ENCODE data around the gene GCN1. TPM values are rescaled to one million over a fixed set of nuclear protein-coding genes. Genes with fewer than 3 reads are reported as not detected.

The GCN1 gene
- total RNA-seq, 1 donor from 2014 or later: 114 TPM

GRCh38 chr12:120096671-120097202, 97.8 kb downstream of the GCN1 start:
- DNase-seq (ENCODE audit: low spot score): no peak

- no peak for DNase-seq (ENCODE audit: low spot score)
These were observed 98.8 kb downstream of the GCN1 start for GRCh38 chr12:120095736-120096135.

GRCh38 chr12:120095331-120095730, 99.2 kb downstream of the GCN1 start:
- DNase-seq (ENCODE audit: low spot score): no peak

DNA sequence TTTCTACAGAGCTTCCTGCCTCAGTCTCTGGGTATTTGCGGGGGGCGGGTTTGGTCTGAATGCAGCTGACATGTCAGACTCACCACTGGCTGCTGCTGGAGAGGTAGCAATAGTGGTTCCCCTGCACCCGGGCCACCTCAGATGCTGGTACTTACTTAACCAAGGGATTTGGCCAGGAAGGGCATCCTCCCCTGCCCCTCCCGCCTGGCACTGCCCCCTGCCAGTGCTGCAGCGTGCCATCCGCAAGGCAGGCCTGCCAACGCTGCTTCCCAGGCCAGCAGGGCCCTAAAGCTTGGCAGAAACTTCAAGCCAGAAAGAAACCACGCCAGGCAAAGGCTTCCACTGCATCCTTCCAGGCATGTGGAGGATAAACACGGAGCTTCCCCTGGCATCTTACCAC, 100.0 kb downstream of the GCN1 start:
- DNase-seq (ENCODE audit: low spot score): no peak

GRCh38 chr12:120093592-120094355, 100.7 kb downstream of the GCN1 start:
- no peak for DNase-seq (ENCODE audit: low spot score)

GRCh38 chr12:120093336-120093591, 101.3 kb downstream of the GCN1 start:
- DNase-seq (ENCODE audit: low spot score): no peak

DNA sequence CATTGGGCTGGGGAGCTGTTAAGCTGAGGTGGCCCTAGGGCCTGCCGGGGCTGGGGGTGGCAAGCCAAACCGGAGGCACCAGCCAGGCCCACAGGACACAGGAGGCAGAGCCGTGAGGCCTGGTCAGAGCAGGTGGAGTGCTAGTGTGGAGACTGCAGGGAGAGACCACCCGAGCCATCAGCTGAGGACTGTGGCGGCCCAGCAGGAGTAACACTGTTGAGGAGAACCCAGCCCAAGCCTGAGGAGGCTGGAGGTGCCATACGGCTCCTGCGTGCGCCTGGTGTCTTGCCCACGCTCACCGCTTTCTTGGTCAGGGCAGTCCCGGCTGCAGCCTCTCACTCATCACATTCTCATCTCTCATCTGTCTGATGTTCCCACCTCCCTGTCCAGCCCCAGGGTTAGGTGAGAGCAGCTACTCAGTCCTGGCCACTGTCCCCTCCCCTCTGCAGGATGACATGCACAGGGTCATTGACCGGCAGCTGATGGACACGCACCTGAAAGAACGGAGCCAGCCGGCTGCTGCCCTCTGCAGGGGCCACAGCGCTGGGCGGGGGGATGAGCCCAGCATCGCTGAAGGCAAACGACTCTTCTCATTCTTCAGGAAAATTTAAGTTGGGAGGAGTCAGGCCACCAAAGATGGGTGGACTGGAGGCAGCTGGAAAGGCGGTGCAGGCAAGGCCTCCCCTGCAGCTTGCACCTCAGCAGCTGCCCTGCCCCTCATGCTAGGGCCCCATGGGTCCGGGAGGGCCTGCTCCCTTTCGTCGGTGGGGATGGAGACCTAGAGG, 101.8 kb downstream of the GCN1 start:
- DNase-seq (ENCODE audit: low spot score): no peak

- DNase-seq (ENCODE audit: low spot score): no peak
These were observed 103.0 kb downstream of the GCN1 start for GRCh38 chr12:120091371-120092090.

DNA sequence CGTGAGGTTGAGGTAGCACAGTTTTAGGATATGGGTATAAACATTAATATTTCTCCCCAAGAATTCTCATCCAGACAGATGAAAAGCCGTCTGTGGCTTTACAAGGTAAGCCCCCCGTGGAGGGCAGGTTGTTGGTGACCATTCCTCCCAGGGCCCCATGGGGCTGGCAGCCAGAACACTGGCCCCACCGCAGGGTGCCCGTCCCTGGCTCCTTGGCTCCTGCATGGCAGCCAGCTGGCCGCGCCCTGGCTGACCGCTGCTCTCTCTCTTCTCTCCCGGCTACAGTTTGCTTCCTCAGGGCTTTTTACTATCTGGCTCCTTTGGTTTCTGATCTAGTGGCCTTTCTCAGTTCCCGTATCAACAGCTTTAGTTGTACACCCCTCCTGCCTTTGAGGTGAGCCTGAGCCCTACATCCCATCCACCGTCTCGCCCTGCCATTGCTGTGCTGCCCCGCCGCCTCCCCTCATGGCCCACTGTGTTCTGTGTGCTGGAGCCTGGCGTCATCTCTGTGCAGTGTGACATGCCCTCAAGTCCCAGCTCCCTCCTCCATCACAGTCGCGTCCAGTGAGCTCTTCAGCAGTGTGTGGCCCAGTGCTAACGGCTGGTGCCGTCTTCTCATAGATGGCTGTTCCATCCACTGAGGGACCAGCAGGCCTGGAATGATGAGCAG, 103.8 kb downstream of the GCN1 start:
- no peak for DNase-seq (ENCODE audit: low spot score)

- DNase-seq (ENCODE audit: low spot score): no peak
These were observed 104.3 kb downstream of the GCN1 start for GRCh38 chr12:120090206-120090605.

DNA sequence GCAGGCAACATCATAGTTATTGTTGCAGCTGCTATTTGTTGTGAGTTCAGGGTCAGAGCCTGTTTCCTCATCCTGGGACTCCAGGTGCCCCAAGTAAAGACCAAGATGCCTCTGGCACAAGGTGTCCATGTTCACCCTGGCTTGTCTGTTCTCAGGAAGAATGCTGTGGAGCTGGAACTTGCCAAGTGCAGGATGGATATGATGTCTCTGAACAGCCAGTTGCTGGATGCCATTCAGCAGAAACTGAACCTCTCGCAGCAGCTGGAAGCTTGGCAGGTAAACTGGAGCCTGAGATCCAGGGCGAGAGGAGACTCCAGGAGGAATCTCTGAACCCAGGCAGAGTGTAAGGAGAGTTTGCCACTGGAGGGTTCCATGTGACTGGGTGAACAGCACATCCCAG, 104.7 kb downstream of the GCN1 start:
- DNase-seq (ENCODE audit: low spot score): no peak

- DNase-seq (ENCODE audit: low spot score): no peak
These were observed 105.4 kb downstream of the GCN1 start for GRCh38 chr12:120089105-120089504.

- peak; percentile 98 for DNase-seq (ENCODE audit: low spot score)
These were observed 107.5 kb downstream of the GCN1 start for GRCh38 chr12:120086801-120087621.

GRCh38 chr12:120085920-120086645, 108.4 kb downstream of the GCN1 start:
- no peak for DNase-seq (ENCODE audit: low spot score)

DNA sequence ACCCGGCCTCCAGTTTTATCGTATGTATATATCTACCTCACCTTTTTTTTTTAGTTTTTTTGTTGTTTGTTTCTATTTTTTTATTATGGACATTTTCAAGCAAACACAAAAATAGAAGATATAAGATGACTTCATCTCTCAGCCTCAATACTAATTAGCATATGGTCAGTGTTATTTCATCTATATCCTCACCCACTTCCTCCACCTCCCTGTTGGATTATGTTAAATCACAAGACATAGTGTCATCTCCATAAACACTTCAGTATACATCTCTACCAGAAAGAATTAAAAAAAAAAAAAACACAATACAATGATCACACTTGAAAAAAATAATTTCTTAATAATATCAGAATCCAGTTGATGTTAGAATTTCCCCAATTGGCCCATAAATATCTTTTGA, 112.9 kb downstream of the GCN1 start:
- DNase-seq (ENCODE audit: low spot score): no peak

DNA sequence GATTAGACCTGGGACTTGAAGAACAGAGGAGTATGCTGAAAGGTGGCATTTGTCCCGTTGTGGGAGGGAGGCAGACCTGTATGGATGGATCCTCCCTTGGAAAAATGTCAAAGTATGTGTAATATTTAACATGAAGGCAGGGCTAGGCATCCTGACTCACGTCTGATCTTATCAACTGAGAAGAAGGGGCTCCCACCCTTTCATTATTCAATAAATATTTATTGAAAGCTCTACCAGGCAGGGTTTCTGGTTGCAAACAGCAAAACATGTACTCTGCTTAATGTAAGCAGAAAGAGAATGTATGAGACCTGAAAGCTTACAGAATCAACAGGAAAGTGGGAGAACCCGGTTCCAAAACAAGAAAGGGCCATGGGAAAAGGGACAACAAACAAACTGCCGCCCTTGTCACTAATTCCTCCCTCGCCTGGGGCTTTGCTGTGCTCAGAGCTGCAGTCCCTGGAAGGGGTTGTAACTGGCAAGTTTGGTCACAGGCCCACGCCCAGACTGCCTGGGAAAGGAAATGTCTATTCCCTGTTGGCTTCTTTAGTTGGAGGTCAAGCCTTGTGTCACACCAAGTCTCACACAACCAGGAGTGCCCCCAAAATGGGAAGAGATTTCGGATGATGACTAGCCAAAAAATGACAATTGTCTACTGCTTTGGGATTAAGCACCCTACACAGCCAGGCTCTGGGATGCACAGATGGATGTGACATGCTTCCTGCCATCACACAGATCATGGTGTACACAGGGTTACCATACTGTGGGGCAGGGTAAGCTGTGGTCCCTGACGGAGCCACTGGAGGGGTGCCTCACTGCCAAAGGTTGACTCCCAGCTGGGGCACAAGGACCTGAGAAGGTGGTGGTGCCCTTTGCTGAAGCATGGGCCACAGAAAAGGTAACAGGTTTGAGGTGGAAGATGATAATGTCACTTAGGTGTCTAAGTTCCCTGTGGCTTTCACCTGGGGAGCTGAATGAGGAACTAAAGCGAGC, 114.8 kb downstream of the GCN1 start:
- DNase-seq (ENCODE audit: low spot score): no peak

GRCh38 chr12:120078868-120079267, 115.6 kb downstream of the GCN1 start:
- no peak for DNase-seq (ENCODE audit: low spot score)

- DNase-seq (ENCODE audit: low spot score): no peak
These were observed 117.3 kb downstream of the GCN1 start for GRCh38 chr12:120077260-120077659.

All from ureter (tissue), 1 donor.